HG03439 (cell line): ENCODE data around the gene CD244.
"Not testable (repeated sequence)": the region's sequence is repeated elsewhere in the genome, so short reads cannot be mapped to it uniquely, and the experiment has no call there.

Experiments used
- ATAC-seq: cut with Tn5 transposase; IDR thresholded peaks from one replicate; pipeline ENCODE4 v1.9.1; 2021; ENCODE audit warnings: mild to moderate bottlenecking, moderate library complexity; ENCODE audit not compliant: unreplicated experiment

Gene CD244

GRCh38 chr1:160862203-160863060 lies at the start of gene CD244:
Gene CD244 (minus strand): TSS chr1:160862887. CDS start chr1:160862677, 210 bp downstream.
- ATAC-seq = peak; percentile 59

- ATAC-seq = no peak
Measured at GRCh38 chr1:160911925-160912324, 49.2 kb upstream of the CD244 start.

DNA sequence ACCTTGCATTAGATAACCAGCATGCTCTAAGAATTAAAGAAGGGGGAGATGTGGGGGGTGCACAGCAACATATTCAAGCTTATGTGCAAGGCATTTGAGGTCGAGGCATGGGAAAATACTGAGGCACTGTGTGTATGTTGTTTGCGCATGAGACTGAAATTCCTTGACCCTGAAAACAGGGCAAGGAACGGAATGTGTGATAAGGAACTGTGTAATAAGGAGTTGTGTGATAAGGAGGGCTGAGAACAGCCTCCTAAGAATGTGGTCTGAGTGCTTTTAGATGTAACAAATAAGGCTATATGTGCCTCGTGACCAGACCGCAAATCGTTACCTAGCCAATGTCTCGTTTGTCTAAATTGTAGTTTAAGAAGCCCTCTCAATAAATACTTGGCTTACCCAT lies 48.8 kb upstream of the CD244 start:
- ATAC-seq = no peak

DNA sequence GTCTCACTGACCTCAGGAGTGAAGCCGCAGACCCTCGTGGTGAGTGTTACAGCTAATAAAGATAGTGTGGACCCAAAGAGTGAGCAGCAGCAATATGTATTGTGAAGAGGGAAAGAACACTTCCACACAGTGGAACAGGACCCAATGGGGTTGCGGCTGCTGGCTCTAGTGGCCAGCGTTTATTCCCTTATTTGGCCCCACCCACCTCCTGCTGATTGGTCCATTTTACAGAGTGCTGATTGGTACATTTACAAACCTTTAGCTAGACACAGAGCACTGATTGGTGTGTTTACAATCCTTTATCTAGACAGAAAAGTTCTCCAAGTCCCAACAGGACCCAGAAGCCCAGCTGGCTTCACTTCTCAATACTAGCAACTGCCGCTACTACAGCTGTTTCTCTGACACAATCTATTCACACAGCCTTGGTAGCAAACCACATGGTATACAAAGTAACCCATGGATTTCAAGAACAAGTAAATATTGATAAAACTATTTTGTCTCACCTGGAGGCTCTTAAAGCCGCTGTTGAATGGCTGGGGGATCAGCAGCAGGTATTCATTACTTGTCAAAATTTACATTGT lies 47.6 kb upstream of the CD244 start:
- no peak for ATAC-seq

- no peak for ATAC-seq
Measured at GRCh38 chr1:160907976-160908375, 45.3 kb upstream of the CD244 start.

- no peak for ATAC-seq
Measured at GRCh38 chr1:160905617-160905989, 42.9 kb upstream of the CD244 start.

GRCh38 chr1:160904783-160905616 lies 42.3 kb upstream of the CD244 start:
- no peak for ATAC-seq

DNA sequence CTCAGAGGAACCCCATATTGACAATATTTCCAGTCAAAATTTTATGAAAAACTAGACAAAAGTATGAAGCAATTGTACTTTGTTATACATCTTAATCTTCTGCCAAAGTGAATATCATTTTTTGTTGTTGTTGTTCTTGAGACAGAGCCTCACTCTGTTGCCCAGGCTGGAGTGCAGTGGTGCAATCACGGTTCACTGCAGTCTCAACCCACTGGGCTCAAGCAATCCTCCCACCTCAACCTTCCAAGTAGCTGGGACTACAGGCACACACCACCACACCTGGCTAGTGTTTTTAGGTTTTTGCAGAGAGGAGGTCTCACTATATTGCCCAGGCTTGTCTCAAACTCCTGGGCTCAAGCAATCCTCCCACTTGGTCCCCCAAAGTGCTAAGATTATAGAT lies 39.6 kb upstream of the CD244 start:
- not testable (repeated sequence) for ATAC-seq

DNA sequence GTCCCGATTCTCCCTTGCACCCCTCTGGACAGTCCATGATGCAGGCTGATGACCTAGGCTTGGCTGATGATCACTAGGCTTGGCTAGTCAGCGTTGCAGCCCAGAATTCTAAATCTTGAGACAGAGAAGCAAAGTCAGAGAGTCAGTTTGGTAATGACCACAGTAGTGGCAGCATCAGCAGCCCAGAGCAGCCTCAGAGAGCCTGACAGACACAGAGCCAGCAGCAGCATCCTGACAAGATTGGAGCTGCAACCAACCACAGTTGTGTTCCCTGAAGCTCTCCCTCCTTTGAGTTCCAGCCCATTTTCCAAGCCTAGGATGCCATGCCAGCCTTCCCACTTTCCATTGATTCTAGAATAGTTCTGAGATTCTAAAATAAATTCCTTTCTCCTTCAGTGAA lies 39.1 kb upstream of the CD244 start:
- no peak for ATAC-seq

GRCh38 chr1:160900683-160901082 lies 38.0 kb upstream of the CD244 start:
- not testable (repeated sequence) for ATAC-seq

- not testable (repeated sequence) for ATAC-seq
Measured at GRCh38 chr1:160894368-160895135, 31.9 kb upstream of the CD244 start.

GRCh38 chr1:160891474-160891873 lies 28.8 kb upstream of the CD244 start:
- ATAC-seq = no peak

GRCh38 chr1:160888926-160889325 lies 26.2 kb upstream of the CD244 start:
- ATAC-seq = no peak

DNA sequence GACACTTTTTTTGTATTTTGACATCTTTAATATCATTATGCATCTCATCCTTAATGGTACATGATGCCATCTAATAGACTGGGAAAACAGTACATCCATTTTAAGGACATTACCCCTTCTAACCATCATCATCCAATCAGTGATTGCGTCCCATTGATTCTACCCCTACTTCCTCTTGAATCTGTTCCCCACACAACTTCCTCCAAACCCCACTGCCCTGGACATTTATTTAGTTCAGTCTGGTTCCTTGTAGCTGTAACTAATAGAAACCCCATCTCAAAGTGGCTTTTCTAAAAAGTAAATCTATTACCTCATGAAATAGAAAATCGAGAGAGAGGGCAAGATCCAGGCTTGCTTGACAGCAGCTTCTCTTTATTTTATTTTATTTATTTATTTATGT lies 24.4 kb upstream of the CD244 start:
- ATAC-seq = no peak

DNA sequence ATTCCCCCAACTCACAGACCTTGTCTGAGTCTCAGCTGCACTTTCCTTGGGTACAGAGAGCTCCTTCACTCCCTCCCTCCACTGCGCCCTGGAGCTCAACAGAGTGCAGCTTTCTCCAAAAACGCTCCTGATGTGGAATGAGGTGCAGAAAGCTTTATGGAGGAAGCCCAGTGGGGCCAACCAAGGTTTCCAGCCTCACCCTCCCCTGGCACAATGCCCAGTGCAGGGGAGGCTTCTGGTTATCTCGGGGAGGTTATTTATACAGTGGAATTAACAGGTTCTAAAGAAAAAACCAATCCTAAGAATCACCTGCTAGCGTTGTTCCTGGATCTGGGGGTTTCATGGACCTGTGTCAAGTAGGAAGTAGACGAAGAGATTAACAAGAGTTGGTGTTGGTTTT lies 22.4 kb upstream of the CD244 start, which contains the start of gene ITLN1:
Gene ITLN1, minus strand, starts transcription at position 139 of the 400 bp plus-strand sequence. CDS start 303 bp downstream, outside the sequence.
- no peak for ATAC-seq

DNA sequence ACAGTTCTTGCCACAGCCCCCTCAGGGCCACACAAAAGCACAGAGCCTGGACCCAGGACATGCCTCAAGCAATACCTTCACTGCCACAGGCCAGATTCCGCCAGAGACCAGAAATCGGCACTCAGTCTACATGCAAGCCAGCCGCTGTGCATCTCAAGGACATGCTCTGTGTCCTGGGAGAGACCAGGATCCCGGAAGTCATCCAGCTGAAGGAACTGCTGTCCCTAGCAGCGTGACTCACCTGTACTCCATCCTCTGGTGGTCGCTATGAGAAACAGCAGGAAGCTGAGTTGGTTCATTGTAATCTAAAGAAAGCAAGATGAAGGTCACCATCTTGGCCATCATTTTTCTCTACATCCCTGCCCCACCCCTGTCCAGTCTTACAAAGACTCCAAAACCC lies 21.9 kb upstream of the CD244 start:
- no peak for ATAC-seq

DNA sequence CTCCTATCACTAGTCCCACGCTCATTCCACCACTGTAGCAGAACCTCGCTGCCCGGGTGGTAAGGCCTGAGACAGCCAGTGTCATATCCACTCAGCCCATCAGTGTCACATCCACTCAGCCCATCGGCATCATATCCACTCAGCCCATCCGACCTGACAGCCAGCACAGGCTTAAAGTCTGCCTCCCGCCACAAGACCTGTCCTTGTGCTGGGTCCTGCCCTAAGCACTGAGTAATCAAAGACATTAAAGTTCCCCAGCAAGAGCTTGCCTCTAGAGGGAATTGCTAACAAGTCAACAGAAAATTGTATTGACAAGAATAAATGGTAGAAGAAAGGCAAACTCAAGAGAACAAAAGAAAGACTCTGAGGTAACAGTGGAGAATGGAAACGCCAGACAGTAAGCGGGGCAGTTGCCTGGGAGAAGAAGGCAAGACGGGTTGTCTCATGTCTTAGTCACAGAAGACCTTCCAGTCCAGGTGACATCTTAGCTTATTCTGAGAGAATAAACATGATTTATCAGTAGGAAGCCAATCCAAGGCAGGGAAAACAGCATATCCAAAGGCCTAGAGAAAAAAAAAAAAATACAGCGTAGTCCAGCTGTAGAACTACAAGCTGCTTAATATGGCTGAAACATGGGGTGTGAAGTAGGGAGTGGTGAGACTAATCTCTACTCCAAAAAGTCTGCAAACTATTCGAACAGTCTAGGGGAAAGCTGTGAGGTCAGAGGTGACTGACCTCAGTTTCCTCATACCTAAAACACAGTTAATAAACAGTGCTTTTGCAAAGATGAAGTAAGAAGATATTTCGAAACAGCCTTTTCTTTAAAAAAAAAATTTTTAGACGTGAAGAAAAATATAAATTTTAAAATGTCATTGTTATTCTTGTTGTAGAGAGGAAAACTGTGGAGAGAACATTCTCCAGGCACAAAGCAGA lies 21.2 kb upstream of the CD244 start:
- ATAC-seq = no peak

DNA sequence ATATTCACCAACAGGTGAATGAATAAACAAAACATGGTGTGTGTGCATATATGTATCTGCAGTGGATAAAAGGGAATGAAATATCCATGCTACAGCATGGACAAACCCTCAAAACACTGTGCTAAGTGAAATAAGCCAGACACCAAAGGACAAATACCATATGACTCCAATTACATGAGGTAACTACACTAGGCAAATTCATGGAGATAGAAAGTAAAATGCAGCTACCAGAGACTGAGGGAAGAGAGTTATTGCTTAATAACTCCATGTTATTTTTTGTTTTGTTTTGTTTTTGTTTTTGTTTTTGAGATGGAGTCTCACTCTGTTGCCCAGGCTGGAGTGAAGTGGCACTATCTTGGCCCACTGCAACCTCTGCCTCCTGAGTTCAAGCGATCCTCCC lies 19.9 kb upstream of the CD244 start:
- no peak for ATAC-seq

- ATAC-seq = not testable (repeated sequence)
Measured at GRCh38 chr1:160881264-160881663, 18.6 kb upstream of the CD244 start.

- no peak for ATAC-seq
Measured at GRCh38 chr1:160880216-160880615, 17.5 kb upstream of the CD244 start.
